ENCODE measurements around the gene RMDN3. TPM values are rescaled to one million over a fixed set of nuclear protein-coding genes. Genes with fewer than 3 reads are reported as not detected.

Gene RMDN3
- polyA plus RNA-seq, 2 of the 4 experiments (the other 2 are of a cell fraction), result 15.4 to 16.9 TPM

GRCh38 chr15:40772014-40772413 lies 17.0 kb upstream of the RMDN3 start:
- FAIRE-seq (no peak), ATAC-seq (no peak), DNase-seq (ENCODE audit: low read depth in 1 of 2, low spot score in 1 of 2) (no peak)
- H3K4me2 ChIP-seq, result no peak overlapping the region
- H3K27ac ChIP-seq, result no peak overlapping the region
- peaks cover 2% of the 10 kb centered on the region; the same call in 1 of the 3 replicates for H3K4me1 ChIP-seq
- POLR2A ChIA-PET, result no interaction called here
- H3K9me3 ChIP-seq, result no peaks in the 10 kb centered on the region
- H3K4me3 ChIP-seq, result no peak overlapping the region
- 92% methylated on average over 7 of the region's 13 CpGs for WGBS (ENCODE audit: missing lambda C conversion rate)
- CTCF ChIA-PET, result interaction anchor here (1.1 to 2.8 kb wide), 2 partner anchors 10 to 182 kb away, joined by 4 to 12 read pairs; no protein-coding TSS in a partner anchor
- no peak for TF ChIP-seq NR3C1 (IDR thresholded peaks at IDR 0.05)

- no peak overlapping the region for H3K4me2 ChIP-seq
- no peak overlapping the region for H3K4me3 ChIP-seq
- DNase-seq (ENCODE audit: low read depth in 1 of 2, low spot score in 1 of 2) (no peak), ATAC-seq (no peak), FAIRE-seq (no peak)
- ChIA-PET POLR2A (no interaction called here), CTCF (interaction anchor here (1.1 to 2.8 kb wide), 2 partner anchors 11 to 181 kb away, joined by 4 to 12 read pairs; no protein-coding TSS in a partner anchor)
- no peaks in the 10 kb centered on the region for H3K9me3 ChIP-seq
- H3K27ac ChIP-seq, result no peak overlapping the region
- peaks cover 3% of the 10 kb centered on the region; the same call in 1 of the 3 replicates for H3K4me1 ChIP-seq
- 95% methylated on average over 5 of the region's 5 CpGs for WGBS (ENCODE audit: missing lambda C conversion rate)
- TF ChIP-seq CHD2 (IDR thresholded peaks at IDR 0.05; ENCODE audit: low read length, partially characterized antibody) (no peak), NFE2L2 (conservative IDR thresholded peaks at IDR 0.05; ENCODE audit: low read length) (no peak), MYC (IDR thresholded peaks at IDR 0.05; ENCODE audit: borderline replicate concordance, low read length) (no peak)
Observed at GRCh38 chr15:40771242-40771641, 16.2 kb upstream of the RMDN3 start.

GRCh38 chr15:40770147-40770721 lies 15.2 kb upstream of the RMDN3 start:
- Histone ChIP-seq H3K4me1 (peaks cover 3% of the 10 kb centered on the region; the same call in 2 of the 3 replicates), H3K9me3 (no peaks in the 10 kb centered on the region), H3K4me2 (no peak overlapping the region), H3K4me3 (no peak overlapping the region), H3K27ac (no peak overlapping the region)
- DNase-seq (ENCODE audit: low read depth in 1 of 2, low spot score in 1 of 2) (no peak), FAIRE-seq (no peak), ATAC-seq (no peak)
- CTCF ChIA-PET, result interaction anchor here (0.6 to 2.9 kb wide), 5 partner anchors 12 to 329 kb away, joined by 3 to 19 read pairs (median 4); no protein-coding TSS in a partner anchor
- POLR2A ChIA-PET, result no interaction called here
- WGBS (ENCODE audit: missing lambda C conversion rate), result 98% methylated on average over 3 of the region's 17 CpGs
- TF ChIP-seq JUN (IDR thresholded peaks at IDR 0.05), result no peak
- no peak for TF ChIP-seq MAZ (IDR thresholded peaks at IDR 0.05; ENCODE audit: borderline replicate concordance, low read depth, low read length)
- no peak for TF ChIP-seq EP300 (IDR thresholded peaks at IDR 0.05)
- TF ChIP-seq HES2 (IDR thresholded peaks at IDR 0.05), result no peak
- no peak for TF ChIP-seq MAX (IDR thresholded peaks at IDR 0.05)
- no peak for TF ChIP-seq E2F6 (IDR thresholded peaks at IDR 0.05; ENCODE audit: borderline replicate concordance, low read depth)
- no peak for TF ChIP-seq SMC3 (IDR thresholded peaks at IDR 0.05)
- no peak for TF ChIP-seq CHD4 (IDR thresholded peaks at IDR 0.05; ENCODE audit: borderline replicate concordance)
- no peak for TF ChIP-seq CEBPB (IDR thresholded peaks at IDR 0.05)
- no peak for TF ChIP-seq HOXA7 (CRISPR knock-in tag; IDR thresholded peaks at IDR 0.05)
- no peak for TF ChIP-seq POLR2A (IDR thresholded peaks at IDR 0.05; ENCODE audit: low read length)
- TF ChIP-seq ZC3H11A (IDR thresholded peaks at IDR 0.05), result no peak
- TF ChIP-seq RARB (CRISPR knock-in tag; IDR thresholded peaks at IDR 0.05), result no peak
- TF ChIP-seq NFE2L2 (conservative IDR thresholded peaks at IDR 0.05; ENCODE audit: low read length), result no peak
- no peak for TF ChIP-seq HEYL (CRISPR knock-in tag; IDR thresholded peaks at IDR 0.05)
- TF ChIP-seq MAFK (IDR thresholded peaks at IDR 0.05; ENCODE audit: partially characterized antibody), result no peak
- no peak for TF ChIP-seq CTCF (IDR thresholded peaks at IDR 0.05)
